ENCODE results near the gene CELF4.

Gene CELF4

GRCh38 chr18:37458697-37459096, 106.9 kb downstream of the CELF4 start:
- DNase-seq = no peak

DNA sequence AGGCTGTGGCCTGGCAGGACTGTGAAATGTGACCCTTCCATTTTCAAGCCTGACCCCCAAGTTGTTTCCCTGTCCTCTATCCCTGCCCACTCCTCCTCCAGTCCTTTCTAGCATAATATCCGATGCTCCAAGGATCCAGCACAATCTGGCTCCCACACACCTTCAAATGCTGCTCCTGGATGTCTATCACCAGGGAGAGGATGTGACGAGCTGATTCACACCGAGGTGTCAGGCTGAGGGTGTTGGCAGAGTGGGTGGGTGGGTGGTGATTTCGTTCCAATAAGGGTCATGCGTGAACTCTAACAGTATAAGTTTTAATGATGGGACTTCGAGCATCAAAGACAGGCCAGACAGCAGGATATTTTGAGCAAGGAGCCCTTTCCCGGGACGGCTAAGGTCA, 107.8 kb downstream of the CELF4 start:
- DNase-seq = no peak

GRCh38 chr18:37457341-37457740, 108.3 kb downstream of the CELF4 start:
- no peak for DNase-seq

GRCh38 chr18:37456873-37457272, 108.7 kb downstream of the CELF4 start:
- no peak for DNase-seq

GRCh38 chr18:37456395-37456794, 109.2 kb downstream of the CELF4 start:
- DNase-seq = no peak

- no peak for DNase-seq
Observed at GRCh38 chr18:37453752-37454151, 111.8 kb downstream of the CELF4 start.

GRCh38 chr18:37452682-37453385, 112.8 kb downstream of the CELF4 start:
- no peak for DNase-seq

- no peak for DNase-seq
Observed at GRCh38 chr18:37452015-37452414, 113.6 kb downstream of the CELF4 start.

GRCh38 chr18:37451239-37451825, 114.3 kb downstream of the CELF4 start:
- DNase-seq = no peak

GRCh38 chr18:37450434-37451132, 115.0 kb downstream of the CELF4 start:
- DNase-seq = no peak

DNA sequence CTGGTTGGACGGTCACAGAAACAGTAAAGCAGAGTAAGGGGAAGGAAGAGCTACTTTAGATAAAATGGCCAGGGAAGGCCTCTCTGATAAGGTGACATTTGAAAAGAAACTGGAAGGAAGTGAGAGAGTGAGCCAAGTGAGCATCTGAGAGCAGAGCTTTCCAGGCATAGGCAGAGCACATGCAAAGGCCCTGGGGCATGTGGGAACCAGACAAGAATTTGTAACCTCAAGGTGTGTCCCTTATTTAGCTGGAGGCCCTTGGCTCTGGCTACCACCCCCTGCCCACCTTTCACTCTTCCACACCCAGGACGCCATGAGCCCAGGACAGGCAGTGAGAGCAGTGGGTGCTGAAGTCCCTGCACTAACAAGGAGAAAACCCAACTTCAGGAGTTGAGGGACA, 116.0 kb downstream of the CELF4 start:
- DNase-seq = no peak

- DNase-seq = no peak
Observed at GRCh38 chr18:37448946-37449345, 116.7 kb downstream of the CELF4 start.

- no peak for DNase-seq
Observed at GRCh38 chr18:37447962-37448888, 117.4 kb downstream of the CELF4 start.

DNA sequence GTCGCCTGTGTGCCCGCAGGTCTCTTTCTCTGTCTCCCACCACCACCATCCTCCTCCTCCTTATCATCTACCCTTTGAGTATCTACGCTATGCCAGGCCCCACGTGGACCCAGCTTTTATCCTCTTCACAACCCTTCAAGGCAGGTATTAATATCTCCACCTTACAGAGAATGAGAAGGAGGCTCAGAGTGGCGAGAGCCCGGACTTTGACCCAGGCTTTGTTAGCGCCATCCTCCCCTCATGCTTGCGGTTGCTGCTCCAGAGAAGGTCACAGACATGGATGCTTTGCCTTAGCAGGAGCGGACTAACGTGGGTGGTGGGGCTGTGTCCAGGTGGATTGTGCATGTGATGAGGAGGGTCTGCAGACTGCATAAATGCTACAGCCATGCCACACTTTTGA, 119.8 kb downstream of the CELF4 start:
- DNase-seq = no peak

- no peak for DNase-seq
Observed at GRCh38 chr18:37445368-37445767, 120.2 kb downstream of the CELF4 start.

GRCh38 chr18:37443325-37444055, 122.1 kb downstream of the CELF4 start:
- DNase-seq = no peak

DNA sequence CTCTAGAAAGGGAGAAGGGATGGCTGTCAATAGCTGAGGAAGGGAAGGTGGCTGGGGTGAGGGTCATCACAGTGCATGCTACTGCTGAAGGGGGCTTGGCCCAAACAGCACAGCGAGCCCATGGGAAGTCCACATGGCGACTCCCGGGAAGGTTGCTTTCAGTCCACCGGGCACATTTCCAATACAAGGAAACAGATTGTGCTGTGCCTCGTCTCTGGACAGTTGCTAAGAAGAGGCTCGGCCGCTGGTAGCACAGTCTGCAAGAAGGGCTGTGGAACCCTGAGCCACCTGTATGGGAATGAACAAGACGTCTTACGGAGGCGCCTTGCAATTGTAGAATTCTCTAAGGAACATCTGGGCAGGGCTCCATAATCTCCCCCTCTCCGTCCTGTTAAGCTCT, 123.1 kb downstream of the CELF4 start:
- no peak for DNase-seq

GRCh38 chr18:37441821-37442220, 123.8 kb downstream of the CELF4 start:
- DNase-seq = no peak

- DNase-seq = no peak
Observed at GRCh38 chr18:37440206-37440605, 125.4 kb downstream of the CELF4 start.

GRCh38 chr18:37438417-37439180, 127.0 kb downstream of the CELF4 start:
- DNase-seq = no peak

DNA sequence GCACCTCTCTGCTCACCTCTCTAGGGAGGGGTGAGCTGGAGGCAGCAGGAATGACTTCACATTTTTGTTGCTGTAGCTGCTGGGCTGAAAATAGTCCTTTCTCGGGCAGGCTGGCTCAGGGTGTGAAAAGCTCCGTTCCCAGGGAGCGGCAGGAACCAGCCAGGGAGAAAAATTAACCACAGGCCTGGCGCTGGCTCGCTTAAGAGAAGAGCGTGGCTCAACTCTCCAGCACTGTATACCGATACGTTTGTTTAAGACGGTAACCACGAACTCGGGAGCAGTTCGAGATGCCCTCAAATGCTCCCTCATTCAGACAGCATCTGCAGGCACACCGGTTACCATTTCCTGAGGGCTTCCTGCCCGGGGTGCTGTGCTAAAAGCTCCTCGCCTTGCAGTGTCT, 129.6 kb downstream of the CELF4 start:
- no peak for DNase-seq
